ENCODE measurements around the gene FAM174C.

The FAM174C gene

DNA sequence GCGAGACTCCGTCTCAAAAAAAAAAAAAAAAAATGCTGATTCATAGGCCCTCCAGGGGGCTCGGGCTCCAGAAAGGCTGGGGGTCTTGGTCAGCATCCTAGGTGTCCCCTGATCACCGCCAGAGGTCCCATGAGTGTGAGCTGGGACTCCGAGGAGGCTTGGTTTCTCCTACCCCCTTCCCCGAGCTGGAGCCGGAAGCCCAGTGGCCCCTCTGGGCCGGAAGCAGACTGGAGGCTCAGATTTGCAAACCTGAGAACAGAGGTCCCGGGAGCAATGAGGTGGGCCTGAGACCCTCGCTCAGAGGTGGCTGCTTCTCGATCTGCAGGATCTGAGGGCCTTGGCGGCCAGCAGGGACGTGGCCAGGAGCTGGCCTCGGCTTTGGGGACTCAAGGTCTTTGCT, 51.8 kb downstream of the FAM174C start:
- no peak for DNase-seq

All from activated naive CD4-positive, alpha-beta T cell treated with Interleukin-2 at 50 U/mL for 16 hours (primary cell).